ENCODE data around the gene MINAR2.

MINAR2 gene, protein sequence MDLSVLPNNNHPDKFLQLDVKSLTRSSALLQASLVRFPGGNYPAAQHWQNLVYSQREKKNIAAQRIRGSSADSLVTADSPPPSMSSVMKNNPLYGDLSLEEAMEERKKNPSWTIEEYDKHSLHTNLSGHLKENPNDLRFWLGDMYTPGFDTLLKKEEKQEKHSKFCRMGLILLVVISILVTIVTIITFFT

DNA sequence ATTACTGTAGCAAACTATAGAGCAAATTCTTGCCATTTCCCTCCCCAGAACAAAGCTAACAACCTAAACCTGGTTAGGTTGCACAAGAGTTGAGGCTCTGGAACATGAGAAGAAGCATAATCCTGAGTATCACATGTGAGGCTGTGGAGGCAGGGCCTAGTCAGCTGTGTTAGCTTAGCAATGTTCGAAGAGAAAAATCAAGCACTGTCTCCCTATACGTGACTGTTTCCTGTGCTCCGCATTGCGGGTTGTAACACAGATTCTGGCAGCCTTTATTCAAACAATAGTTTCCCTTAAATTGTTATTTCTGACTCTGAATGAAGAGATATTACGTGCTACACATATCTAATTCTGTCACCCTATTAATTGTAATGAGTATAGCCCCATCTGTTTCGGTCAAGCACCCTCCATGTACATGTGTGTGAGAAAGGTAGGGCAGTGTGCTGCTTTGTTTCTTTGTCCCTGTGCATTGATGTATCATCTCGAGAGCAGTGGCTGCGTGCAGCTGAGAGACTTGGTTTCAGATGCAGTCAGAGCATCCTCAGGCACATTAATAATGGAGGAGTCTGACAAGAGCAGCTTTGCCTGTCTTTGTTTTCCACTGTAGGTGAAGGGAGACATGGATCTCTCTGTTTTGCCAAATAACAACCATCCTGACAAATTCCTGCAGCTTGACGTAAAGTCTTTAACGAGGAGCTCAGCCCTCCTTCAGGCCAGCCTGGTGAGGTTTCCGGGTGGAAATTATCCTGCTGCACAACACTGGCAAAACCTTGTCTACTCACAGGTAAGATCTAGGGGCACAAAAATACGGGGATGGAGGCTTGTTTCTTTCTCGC is at the start of gene MINAR2:
Gene MINAR2 (plus strand): TSS at position 523 of the 836 bp plus-strand sequence. CDS start 97 bp downstream, at position 620.
- no peak within 1 kb of the TSS for H3K4me3 ChIP-seq (ENCODE audit: low read depth, low read length)

DNA sequence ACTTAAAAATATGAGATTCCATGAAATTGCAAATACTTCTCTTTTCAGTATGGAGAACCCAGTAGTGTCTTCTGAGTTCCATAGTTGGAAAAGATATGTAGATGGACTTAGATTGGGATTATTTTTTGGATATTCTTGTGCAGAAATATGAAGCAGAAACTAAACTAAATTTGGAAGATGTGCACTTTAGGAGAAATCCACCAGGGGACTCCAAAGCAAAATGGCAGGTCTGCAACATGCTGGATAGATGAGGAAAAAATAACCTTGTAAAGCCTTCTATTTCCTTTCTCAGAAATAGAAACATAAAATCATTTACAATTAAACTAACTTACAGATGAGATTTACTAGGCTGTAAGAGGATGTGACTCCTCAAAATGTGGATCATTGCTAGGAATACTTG is 49.2 kb upstream of the MINAR2 start:
- H3K4me3 ChIP-seq (ENCODE audit: low read depth, low read length) = no peak overlapping the region

GRCh38 chr5:129716235-129716634 is 31.7 kb upstream of the MINAR2 start:
- no peak overlapping the region for H3K4me3 ChIP-seq (ENCODE audit: low read depth, low read length)

GRCh38 chr5:129716651-129717050 is 31.2 kb upstream of the MINAR2 start:
- H3K4me3 ChIP-seq (ENCODE audit: low read depth, low read length) = no peak overlapping the region

DNA sequence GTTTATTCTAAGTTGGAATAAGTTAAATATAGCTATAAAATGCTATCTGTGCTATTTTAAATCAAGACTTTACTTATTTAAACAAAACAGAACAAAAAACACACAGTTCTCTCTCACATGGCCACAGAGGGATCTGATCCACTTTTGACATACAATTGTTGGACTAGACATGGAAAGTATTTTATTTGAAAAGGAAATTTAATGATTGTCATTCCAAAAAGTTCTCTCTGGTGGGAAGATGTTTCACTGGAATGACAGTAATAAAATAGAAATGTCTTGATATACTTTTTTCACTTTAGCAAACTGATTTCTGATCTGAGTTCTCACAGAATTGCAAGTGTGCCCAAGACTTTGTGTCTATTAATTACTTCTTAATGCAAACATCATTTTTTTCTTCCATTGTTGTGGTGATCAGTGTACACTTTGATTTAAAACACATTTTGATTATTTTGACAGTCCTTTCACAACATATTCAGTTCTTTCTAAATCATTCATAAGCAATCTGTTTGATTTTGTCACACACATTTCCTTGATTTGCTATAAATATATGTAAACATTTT is 30.1 kb upstream of the MINAR2 start:
- no peak overlapping the region for H3K4me3 ChIP-seq (ENCODE audit: low read depth, low read length)

GRCh38 chr5:129718471-129719090 is 29.3 kb upstream of the MINAR2 start:
- no peak overlapping the region for H3K4me3 ChIP-seq (ENCODE audit: low read depth, low read length)

DNA sequence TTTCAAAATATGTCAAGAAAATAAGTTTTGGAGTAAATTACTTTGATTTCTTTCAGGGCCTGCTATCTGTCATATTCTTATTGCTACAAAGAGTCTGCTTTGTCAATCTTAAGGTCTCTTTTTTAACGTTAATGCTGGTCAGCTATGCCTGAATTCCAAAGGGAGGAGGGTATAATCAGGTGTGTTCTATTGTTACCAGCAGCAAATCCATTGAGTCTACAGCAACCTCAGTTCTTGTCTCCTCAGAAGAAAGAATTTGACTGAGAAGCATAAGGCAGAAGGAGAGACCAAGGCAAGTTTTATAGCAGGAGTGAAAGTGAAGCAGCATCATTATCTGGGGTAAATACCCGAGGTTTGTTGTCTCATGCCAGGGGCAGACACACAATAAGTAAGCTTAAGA is 23.7 kb upstream of the MINAR2 start:
- no peak overlapping the region for H3K4me3 ChIP-seq (ENCODE audit: low read depth, low read length)

DNA sequence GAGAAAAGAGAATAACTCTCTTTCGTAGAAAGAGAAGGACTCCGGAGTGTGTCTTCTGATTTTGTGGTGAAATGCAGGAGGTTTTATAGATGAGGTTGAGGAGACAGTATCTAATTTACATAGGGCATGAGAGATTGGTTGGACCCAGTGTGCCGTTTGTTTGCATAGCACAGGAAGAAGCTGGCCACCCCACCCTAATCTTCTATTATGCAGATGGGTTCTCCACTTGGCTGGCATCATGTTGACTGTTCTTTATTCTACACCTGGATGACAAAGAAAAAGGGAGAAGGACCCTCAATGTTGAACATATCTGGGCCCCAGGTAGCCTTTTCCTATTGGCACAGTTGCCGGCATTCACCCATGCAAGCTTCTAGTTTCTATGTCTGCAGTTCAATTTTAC is 23.2 kb upstream of the MINAR2 start:
- H3K4me3 ChIP-seq (ENCODE audit: low read depth, low read length) = no peak overlapping the region

DNA sequence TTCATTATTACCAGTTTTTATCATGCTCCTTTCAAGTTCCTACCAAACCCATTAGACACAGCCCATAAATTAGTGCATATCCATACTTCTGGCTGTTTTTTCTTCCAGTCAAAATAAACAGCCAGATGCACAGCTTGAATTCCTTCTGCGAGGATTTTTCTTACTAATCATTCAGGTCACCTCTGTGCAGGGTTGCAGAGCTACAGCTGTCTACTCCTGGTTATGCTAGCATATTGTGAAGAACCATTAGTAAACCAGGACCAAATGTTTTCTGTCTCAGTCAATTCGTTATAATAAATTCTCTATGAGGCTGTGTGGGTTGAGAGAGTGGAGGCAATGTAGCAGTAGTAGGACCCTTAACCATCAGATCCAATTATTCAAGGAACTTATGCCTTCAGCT is 8.1 kb upstream of the MINAR2 start:
- no peak overlapping the region for H3K4me3 ChIP-seq (ENCODE audit: low read depth, low read length)

- H3K4me3 ChIP-seq (ENCODE audit: low read depth, low read length) = no peak overlapping the region
Observed at GRCh38 chr5:129743541-129744187, 4.2 kb upstream of the MINAR2 start.

DNA sequence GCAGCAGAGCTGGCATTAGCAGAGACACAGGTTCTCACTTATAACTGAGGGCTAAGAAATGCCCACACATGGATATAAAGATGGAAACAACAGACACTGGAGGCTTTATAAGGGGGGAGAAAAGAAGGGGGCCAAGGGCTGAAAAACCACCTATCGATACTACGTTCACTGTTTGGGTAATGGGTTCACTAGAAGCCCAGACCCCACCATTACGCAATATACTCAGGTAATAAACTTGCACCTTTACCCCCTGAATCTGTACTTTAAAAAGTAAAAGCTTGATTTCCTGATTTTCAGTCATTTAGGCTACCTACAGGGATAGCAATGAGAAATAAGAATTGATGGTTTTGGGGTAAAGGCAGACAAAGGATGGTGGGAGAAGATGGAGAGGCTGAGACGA is 1.9 kb upstream of the MINAR2 start:
- no peak overlapping the region for H3K4me3 ChIP-seq (ENCODE audit: low read depth, low read length)

DNA sequence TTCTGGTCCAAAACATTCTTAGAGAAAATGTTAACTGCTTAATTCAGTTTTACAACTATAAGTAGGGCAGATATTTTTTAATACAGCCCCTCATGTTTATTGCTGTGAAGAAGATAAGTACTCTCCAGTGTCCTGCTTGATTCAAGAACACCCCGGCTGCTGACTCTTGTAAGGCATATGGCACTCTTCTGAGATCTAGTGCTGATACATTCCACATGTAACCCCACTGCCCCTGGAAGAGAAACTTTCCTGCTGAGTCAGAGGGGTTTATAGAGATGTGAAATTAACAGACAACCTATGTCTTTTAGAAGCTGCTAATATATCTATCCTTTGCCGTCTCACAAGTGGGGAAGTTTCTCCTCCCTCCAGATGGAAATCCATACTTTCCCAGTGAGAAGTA is 1.0 kb upstream of the MINAR2 start:
- H3K4me3 ChIP-seq (ENCODE audit: low read depth, low read length) = no peak overlapping the region

- no peak overlapping the region for H3K4me3 ChIP-seq (ENCODE audit: low read depth, low read length)
Observed at GRCh38 chr5:129748913-129749880, 1.3 kb downstream of the MINAR2 start.

DNA sequence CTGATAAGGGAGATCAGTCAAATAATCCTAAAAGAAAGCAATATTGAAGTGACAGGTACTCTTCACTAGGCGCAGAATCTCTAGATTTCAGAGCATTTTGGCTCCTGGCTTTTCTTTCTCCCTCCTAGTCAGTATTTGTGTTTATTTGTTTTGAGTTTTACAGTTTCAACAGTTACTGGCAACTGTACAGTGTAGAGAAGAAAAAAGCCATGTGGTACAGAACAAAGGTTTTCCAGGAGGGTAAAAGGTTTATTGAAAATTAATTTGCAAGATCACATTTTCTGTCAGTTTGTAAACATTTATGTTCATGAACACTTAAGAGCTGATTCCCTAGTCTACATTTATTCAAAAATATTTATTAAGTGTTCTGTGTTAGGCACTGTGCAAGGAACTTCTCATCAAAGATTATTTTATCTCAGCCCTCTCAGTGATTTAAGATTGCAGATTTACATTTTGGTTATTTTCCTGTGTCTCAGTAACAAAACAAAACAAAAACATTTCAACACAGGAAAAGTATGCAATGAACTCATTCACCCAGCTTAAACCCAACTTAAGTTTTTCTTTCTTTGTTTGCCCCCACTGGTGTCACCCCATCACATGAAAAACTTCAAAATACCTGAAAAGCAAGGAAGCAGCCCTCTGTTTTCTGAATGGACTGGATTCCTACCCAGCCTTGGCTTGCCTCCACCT is 12.9 kb downstream of the MINAR2 start:
- no peak overlapping the region for H3K4me3 ChIP-seq (ENCODE audit: low read depth, low read length)

- no peak overlapping the region for H3K4me3 ChIP-seq (ENCODE audit: low read depth, low read length)
Observed at GRCh38 chr5:129763651-129764050, 15.8 kb downstream of the MINAR2 start.

DNA sequence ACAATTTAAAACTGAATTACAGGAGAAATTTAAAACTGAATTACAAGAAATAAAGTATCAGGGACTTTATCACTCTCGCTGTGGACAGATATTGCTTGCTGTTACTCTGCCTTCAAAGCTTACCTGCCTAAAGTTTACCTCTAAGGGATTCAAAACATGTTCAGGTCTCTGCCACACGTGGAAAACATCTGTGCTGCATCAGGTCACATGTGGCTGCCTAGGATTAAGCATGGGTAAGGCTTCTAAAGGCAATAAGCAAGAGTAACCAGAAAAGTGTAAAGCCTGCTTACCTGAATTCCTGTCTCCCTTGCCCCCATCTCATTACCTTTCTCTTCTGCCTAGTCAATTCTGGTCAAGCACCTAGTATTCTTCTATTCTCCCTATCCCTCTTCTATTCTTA is 18.9 kb downstream of the MINAR2 start:
- H3K4me3 ChIP-seq (ENCODE audit: low read depth, low read length) = no peak overlapping the region

DNA sequence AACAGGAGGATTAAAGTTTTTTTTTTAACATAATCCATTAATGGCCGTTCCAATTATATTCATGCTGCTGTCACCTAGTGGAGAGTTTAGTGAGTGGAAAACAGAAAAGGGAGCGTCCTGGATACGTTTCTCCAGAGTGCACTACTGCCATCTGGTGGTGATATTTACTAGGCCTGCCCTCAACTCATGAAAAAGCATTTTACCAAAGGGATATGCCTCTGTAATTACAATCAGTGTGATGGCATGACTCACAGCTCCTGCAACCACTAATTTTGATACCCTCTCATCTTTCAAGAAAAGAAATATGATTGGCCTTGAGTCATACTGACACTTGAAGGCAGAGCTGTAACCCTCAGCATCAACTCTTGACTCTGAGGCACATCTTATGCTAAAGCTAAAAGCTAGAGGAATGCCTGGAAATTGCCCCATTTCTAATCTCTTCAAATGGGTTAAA is 20.1 kb downstream of the MINAR2 start:
- H3K4me3 ChIP-seq (ENCODE audit: low read depth, low read length) = no peak overlapping the region

DNA sequence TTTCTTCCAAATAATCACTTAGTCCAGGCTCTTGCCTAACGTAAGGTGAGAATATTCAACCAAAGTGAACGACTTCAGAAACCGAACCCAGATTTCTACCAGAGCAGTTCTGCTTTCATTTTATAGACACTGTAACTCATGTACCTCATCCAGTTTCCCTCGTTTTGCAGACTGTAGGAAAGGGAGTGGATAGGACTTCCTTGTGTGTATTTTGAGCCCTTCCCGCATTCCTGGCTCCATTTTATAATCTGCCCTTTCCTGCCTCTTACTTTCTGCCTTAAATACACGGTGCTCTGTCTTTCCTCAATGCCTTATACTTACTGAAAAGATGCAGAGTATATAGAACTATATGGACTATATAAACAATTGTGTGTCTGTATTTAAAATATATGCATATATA is 20.8 kb downstream of the MINAR2 start:
- no peak overlapping the region for H3K4me3 ChIP-seq (ENCODE audit: low read depth, low read length)

- no peak overlapping the region for H3K4me3 ChIP-seq (ENCODE audit: low read depth, low read length)
Observed at GRCh38 chr5:129770024-129770820, 22.3 kb downstream of the MINAR2 start.
